SIG-M5 (cell line): ENCODE measurements around the gene PPP2R2C.

ENCODE experiments used
- DNase-seq: peaks from one replicate; lab custom pipeline; 2025; lab: John Stamatoyannopoulos, UW

The PPP2R2C gene

GRCh38 chr4:6469144-6469543 is 3.3 kb downstream of the PPP2R2C start:
- no peak for DNase-seq

- DNase-seq: no peak
Measured at GRCh38 chr4:6468376-6468775, 4.0 kb downstream of the PPP2R2C start.

GRCh38 chr4:6467600-6467999 is 4.8 kb downstream of the PPP2R2C start:
- no peak for DNase-seq

DNA sequence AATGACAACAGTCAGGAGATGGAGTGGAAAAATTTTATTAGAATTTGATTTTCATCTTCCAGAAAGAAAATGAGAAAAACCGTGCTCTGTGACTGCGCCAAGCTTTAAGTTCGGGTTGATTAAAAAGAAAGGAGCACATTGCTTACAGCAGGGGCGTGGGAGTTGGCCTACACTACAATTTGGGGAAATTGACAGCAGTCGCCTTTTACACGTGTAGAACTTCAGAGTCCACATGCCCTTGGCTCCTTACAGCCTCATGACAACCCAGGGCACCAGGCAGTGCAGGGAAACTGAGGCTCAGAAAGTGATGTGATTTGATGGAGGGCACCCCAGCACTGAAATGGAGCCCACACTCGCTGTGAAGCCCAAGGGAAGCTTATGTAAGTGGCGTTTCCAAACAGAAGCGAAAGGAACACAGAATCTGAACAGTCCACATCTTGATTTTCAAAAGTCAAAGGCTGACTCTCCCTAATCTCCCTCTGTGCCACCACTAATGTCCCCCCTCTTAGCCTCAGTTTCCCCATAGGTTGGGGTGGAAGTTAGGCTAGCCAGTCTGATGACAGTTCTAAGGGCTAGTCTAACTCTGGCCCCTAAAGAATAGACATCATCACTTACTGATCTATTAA is 5.5 kb downstream of the PPP2R2C start:
- DNase-seq: no peak

DNA sequence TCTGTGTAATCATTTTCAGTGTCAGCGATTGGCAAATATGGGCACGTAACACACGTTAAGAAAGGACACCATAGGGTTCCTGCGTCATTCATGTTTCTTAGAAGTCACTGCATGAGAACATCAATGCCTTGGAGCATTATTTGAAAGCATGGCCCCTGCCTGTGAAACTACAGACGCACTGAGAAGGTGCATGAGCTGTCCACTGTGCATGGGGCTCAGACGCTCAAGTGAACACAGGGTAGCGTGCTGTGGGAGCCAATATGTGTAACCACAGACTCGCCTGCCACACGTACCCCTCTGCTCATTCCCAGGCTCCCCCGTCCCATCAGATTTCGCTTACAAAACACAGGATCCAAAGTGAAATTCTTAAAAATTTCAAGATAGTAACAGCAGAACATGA is 6.5 kb downstream of the PPP2R2C start:
- no peak for DNase-seq

DNA sequence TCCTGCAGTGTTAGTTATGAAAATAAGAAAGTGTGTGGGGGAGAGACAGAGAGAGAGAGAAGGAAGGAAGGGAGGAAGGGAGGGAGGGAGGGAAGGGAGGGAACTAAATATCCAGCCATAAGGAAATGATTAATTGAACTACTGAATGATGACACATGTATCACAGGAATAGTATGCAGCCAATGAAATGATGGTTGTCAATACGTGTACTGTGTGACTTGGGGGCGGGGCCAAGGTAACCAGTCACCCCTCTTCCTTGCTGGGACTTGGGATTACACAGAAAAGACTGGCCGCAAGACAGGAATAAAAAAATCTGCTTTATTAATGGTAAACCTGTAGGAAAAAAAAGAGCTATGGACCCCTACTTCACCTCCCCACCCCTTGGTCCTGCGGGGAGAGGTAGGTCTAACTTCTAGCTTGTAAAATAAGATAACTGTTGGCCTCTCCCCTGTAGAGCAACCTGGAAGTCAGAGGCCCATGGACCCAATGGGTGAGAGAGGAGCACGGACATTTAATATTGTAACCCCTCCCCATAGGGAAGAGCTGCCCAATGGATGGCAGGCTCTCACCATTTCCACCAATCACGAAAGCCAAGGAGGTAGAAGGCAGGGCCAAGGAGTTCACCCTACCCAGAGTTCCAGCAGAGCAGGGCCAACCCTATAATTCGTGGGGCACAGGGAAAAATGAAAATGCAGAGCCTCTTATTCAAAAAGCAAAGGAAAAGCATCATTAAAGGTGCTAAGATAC is 7.4 kb downstream of the PPP2R2C start:
- DNase-seq: no peak

DNA sequence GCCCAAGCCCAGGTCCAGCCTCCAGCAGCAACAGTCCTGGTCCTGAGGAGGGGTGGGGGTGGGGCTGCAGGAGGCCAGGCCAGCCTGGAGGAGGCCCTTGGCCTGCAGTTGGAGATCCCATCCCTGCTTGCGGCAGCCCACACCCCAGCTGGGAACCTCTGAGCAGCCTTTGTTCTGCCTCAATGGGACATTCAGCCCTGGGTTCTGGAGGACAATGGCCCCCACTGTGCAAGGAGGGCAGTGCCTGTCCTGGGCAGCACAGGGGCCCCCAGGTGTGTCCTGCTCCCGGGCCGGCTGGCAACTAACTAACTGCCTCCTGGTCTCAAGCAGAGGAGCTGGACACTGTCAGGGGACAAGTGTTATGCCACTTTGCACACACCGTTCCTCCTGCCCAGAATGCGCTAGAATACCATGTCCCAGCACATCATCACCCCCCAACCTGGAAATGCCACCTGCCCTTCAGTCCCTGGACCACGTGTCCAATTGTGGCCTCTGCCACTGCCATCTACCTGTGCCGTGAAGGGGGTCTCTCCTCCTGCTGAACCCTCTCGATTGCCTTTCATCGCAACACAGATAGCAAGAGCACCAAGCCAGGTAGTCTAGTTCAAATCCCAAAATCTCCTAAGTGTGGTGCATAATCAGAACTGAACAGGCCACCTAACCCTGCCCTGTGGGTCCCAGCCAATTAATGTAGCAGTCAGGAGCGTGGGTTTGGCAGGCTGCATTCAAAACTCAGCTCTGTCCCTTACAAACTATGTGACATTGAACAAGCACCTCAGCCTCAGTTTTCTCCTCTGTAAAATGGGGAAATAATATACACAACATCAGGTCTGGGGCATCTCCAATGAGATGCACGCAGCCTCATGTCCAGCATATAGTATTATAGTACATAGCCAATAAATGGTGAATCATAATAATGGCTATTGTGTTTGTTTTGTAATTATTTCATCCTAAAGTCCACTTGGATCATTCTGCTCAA is 8.8 kb downstream of the PPP2R2C start:
- no peak for DNase-seq

DNA sequence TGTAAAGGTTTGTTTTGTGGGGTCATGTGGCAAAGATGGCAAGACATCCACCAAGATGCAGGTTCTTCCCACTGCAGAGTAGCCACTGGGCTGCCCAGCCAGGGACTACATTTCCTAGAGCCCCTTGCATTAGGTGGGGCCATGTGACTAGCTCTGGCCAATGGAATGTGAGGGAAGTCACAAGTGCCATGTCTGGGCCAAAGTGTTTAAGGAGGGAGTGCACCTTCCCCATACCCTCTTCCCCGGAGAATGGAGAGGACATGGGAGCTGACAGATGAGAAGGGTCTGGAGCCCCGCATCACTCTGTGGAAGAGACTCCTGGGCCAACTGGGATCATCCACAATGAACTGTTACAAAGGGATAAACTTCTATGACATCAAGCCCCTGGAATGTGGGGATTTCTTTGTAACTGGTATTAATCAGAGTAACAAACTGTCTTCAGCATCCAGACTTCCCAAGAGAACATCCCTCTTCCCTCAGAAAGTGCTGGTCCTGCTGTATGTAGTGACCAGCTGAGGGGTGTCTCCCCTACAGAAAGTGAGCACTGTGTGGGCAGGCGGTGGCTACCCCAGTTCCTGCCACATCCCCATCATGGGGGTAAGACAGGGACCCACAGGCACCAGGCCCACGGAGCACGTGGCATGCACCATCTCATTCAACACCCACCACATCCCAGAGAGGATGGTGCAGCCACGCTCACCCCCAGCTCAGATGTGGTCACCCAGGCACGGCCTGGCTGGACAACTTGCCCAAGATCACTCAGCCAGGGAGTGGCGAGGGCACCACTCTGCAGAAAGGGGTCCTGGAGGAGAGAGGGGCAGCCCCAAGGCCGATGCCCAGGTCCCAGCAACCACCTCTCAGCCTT is 10.9 kb downstream of the PPP2R2C start:
- DNase-seq: no peak

- DNase-seq: no peak
Measured at GRCh38 chr4:6460876-6461275, 11.5 kb downstream of the PPP2R2C start.

- no peak for DNase-seq
Measured at GRCh38 chr4:6458528-6458927, 13.9 kb downstream of the PPP2R2C start.

DNA sequence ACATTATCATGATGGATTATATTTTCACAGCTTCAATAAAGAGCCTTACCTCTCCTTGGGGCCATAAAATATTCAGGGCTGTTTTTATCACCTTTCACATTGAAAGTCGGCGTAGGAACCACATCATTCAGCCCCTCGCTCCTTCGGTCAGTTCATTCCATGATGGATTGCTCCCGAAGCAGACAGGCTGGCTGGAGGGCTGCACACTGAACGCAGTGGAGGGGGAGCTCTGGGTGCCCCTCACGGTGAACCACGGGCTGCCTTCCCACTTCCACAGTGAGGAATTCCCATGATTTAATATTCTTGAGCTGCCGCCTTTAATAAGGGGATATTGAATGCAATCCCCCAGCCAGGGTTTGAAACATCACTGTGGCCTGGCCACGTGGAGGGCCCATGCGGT is 16.0 kb downstream of the PPP2R2C start:
- DNase-seq: no peak

- no peak for DNase-seq
Measured at GRCh38 chr4:6454112-6454910, 18.1 kb downstream of the PPP2R2C start.

- no peak for DNase-seq
Measured at GRCh38 chr4:6453688-6453990, 18.8 kb downstream of the PPP2R2C start.

- no peak for DNase-seq
Measured at GRCh38 chr4:6452897-6453687, 19.3 kb downstream of the PPP2R2C start.

GRCh38 chr4:6452116-6452896 is 20.1 kb downstream of the PPP2R2C start:
- DNase-seq: no peak

DNA sequence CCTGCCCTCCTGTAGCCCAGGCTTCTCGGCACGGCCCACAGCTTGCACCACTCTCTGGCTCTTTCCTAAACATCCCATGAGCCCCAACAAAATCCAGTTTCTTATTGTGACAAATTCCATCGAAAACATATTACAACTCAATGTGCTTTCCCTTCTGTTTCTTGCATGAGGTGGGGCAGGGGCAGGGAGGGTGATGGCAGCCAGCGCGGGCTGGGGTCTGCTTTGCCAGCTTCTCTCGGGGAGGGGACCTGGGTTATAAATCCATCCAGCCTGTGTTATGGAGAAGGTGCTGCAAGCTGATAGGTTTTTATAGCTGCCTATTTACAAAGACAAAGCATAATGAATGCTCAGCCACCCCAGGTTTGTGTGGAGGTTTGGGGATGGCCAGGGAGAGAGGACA is 21.1 kb downstream of the PPP2R2C start:
- no peak for DNase-seq

DNA sequence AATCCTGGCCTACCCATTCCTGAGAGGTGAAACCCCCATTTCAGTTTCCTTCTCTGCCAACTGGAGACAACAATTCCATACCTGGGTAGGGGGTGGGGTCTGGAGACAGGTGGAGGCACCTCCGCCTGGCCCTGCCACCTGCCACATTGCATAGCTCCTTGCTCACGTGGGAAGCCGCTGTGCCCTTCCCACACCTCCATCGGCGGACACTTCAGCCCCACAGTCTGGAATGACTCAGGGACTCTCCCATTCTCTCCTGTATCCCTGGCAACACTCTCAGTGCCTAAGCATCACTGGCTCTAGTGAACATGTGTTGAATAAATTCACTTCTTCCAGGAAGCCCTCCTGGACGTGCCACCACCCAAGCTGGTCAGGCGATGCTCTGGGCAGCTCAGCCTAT is 21.7 kb downstream of the PPP2R2C start:
- no peak for DNase-seq

- DNase-seq: no peak
Measured at GRCh38 chr4:6449746-6450369, 22.6 kb downstream of the PPP2R2C start.

DNA sequence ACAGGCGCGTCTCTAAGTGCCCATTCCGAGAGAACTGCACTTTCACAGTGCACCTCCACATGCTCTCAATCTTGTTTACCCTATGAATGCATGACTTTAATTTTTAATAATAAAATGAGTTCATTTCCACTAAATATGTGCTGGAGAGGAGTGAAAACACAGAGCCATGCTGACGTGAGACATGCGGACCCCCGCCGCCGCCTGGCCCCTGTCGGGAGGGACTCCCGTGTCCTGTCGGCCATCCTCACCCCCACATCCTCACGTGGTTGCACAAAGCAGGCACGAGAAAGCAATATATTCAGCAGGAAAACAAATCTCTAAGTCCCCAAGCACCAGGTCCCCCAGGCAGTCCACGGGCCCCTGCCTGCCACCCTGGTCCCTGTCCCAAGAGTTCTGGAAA is 23.1 kb downstream of the PPP2R2C start:
- DNase-seq: no peak
